ENCODE measurements around the gene ARTN.

GRCh38 chr1:43900386-43900785, 33.2 kb upstream of the ARTN start:
- TF ChIP-seq POLR2A (IDR thresholded peaks at IDR 0.05) (no peak), CTCF (IDR thresholded peaks at IDR 0.05) (no peak)
